CD4-positive, alpha-beta T cell treated with Interleukin-4 for 4 hours (primary cell): Measurements from ENCODE around the gene SCYL1.
"Not testable (repeated sequence)": the region's sequence is repeated elsewhere in the genome, so short reads cannot be mapped to it uniquely, and the experiment has no call there.

Source experiments
- DNase-seq: peaks from one replicate; pipeline ENCODE4 v3.0.0-alpha.2; 2020

SCYL1 gene

GRCh38 chr11:65506290-65506771 is 18.6 kb upstream of the SCYL1 start:
- no peak for DNase-seq

GRCh38 chr11:65506772-65507505 is 17.9 kb upstream of the SCYL1 start:
- no peak for DNase-seq

- DNase-seq: not testable (repeated sequence)
Measured at GRCh38 chr11:65512311-65512710, 12.6 kb upstream of the SCYL1 start.

GRCh38 chr11:65516135-65516968 is 8.5 kb upstream of the SCYL1 start:
- DNase-seq: no peak

GRCh38 chr11:65518941-65519549 is 5.8 kb upstream of the SCYL1 start:
- DNase-seq: not testable (repeated sequence)

- DNase-seq: not testable (repeated sequence)
Measured at GRCh38 chr11:65521777-65522521, 2.9 kb upstream of the SCYL1 start.

GRCh38 chr11:65522718-65523630 is 1.9 kb upstream of the SCYL1 start:
- DNase-seq: peak; percentile 43

- DNase-seq: not testable (repeated sequence)
Measured at GRCh38 chr11:65523631-65523968, 1.3 kb upstream of the SCYL1 start.

GRCh38 chr11:65524014-65524740 is 706 bp upstream of the SCYL1 start:
- DNase-seq: no peak

GRCh38 chr11:65525546-65526480 is 930 bp downstream of the SCYL1 start:
- DNase-seq: no peak

GRCh38 chr11:65526744-65527143 is 1.9 kb downstream of the SCYL1 start:
- no peak for DNase-seq

GRCh38 chr11:65528819-65529350 is 4.0 kb downstream of the SCYL1 start:
- no peak for DNase-seq

- no peak for DNase-seq
Measured at GRCh38 chr11:65529475-65530156, 4.7 kb downstream of the SCYL1 start.

GRCh38 chr11:65530157-65530496 is 5.2 kb downstream of the SCYL1 start:
- no peak for DNase-seq

- no peak for DNase-seq
Measured at GRCh38 chr11:65532388-65533064, 7.6 kb downstream of the SCYL1 start.

- DNase-seq: no peak
Measured at GRCh38 chr11:65535102-65535501, 10.2 kb downstream of the SCYL1 start.

GRCh38 chr11:65536412-65537295 is 11.8 kb downstream of the SCYL1 start:
- DNase-seq: no peak

GRCh38 chr11:65537296-65537597 is 12.4 kb downstream of the SCYL1 start:
- DNase-seq: no peak
